Measurements from ENCODE around the gene SEC61G. TPM values are rescaled to one million over a fixed set of nuclear protein-coding genes. Genes with fewer than 3 reads are reported as not detected.
A peak's percentile ranks its signal among the peaks of the same experiment; 100 is the strongest.

Gene SEC61G
- total RNA-seq, 1 experiment from 2014 or later, result 208 TPM

DNA sequence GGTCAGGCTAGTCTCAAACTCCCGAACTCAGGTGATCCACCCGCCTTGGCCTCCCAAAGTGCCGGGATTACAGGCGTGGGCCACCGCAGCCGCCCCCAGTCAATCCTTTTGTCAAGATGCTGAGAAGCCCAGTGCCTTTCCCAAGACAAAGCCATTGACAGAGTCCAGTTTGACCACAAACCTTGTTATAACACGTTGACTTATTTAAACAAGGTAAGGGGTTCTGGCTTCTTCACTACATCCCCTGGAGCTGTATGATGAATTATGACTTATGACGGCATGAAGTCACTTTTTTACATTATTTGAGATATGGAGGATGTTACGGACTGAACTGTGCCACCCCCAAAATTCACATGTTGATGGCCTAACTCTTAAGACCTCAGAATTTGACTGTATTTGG lies 5.8 kb upstream of the SEC61G start:
- POLR2A ChIA-PET, result no interaction called here

DNA sequence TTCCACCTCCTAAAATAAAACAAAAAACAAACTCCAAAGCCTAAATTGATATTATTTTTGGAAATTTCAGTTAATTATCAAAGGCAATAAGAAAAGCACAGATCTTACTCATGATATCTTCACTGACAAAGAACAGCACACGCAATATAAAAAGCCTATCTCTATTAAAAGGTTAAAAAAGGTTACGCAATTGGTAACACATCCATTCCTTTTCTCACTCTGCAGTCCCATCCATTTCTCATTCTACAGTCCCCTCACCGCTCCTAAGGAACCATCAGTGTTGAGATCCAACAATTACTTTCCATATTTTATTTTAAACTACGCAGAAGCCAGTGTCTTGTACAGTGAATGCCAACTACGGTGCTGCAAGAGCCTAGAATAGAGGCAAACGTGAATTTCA lies 1.3 kb downstream of the SEC61G start:
- Mint-ChIP-seq H3K4me3 (peak overlapping the region; percentile 100), H3K36me3 (peaks cover 25% of the 10 kb centered on the region), H3K4me1 (peaks cover 17% of the 10 kb centered on the region), H3K27ac (peak overlapping the region; percentile 23; the same call in 1 of the 2 replicates), H3K27me3 (ENCODE audit: low read depth) (no peaks in the 10 kb centered on the region), H3K9me3 (no peaks in the 10 kb centered on the region)
- no peak for DNase-seq (ENCODE audit: low spot score)
- TF ChIP-seq ZNF396 (CRISPR knock-in tag; IDR thresholded peaks at IDR 0.05; ENCODE audit: borderline replicate concordance), result no peak
- ChIA-PET POLR2A (no interaction called here), CTCF (no interaction called here)
- no peak for ATAC-seq

More for the DNA sequence above, 5.8 kb upstream of the SEC61G start:
- H3K4me3 Mint-ChIP-seq, result no peak overlapping the region
- H3K27ac Mint-ChIP-seq, result no peak overlapping the region
- CTCF ChIA-PET, result no interaction called here
- DNase-seq (ENCODE audit: low spot score) (no peak), ATAC-seq (no peak)
- peaks cover 17% of the 10 kb centered on the region for H3K4me1 Mint-ChIP-seq
- TF ChIP-seq, protein P1, sequence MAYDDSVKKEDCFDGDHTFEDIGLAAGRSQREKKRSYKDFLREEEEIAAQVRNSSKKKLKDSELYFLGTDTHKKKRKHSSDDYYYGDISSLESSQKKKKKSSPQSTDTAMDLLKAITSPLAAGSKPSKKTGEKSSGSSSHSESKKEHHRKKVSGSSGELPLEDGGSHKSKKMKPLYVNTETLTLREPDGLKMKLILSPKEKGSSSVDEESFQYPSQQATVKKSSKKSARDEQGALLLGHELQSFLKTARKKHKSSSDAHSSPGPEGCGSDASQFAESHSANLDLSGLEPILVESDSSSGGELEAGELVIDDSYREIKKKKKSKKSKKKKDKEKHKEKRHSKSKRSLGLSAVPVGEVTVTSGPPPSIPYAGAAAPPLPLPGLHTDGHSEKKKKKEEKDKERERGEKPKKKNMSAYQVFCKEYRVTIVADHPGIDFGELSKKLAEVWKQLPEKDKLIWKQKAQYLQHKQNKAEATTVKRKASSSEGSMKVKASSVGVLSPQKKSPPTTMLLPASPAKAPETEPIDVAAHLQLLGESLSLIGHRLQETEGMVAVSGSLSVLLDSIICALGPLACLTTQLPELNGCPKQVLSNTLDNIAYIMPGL (CRISPR knock-in tag; IDR thresholded peaks at IDR 0.05), result no peak
- TF ChIP-seq PRRX2 (CRISPR knock-in tag; IDR thresholded peaks at IDR 0.05) (no peak), GRHL2 (CRISPR knock-in tag; IDR thresholded peaks at IDR 0.05; ENCODE audit: insufficient replicate concordance, severe bottlenecking) (no peak), ZNF121 (CRISPR knock-in tag; IDR thresholded peaks at IDR 0.05) (no peak)
- H3K27me3 Mint-ChIP-seq (ENCODE audit: low read depth), result no peaks in the 10 kb centered on the region
- no peaks in the 10 kb centered on the region for H3K36me3 Mint-ChIP-seq
- H3K9me3 Mint-ChIP-seq, result no peaks in the 10 kb centered on the region

DNA sequence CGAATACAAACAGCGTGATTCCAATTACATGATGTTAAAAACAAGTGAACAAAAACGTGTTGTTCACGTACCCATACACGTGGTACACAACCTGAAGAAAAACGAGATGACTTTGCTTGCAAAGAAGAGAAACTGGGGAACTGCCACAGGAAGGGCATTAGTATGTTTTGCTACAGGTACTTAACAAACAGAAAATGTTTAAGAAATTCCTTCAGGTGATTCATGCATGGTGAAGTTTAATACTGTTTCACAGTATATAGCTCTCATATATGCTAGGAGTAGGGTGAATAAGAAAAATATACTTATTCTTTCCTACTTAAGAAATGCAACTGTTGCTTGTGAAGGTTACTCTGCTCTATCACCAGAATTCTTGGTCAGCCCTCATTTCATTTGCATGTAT lies 9.8 kb downstream of the SEC61G start:
- POLR2A ChIA-PET, result no interaction called here
- no peak for TF ChIP-seq TEAD4 (CRISPR knock-in tag; IDR thresholded peaks at IDR 0.05)
- no peak for TF ChIP-seq OVOL2 (CRISPR knock-in tag; IDR thresholded peaks at IDR 0.05; ENCODE audit: borderline replicate concordance)
- TF ChIP-seq FOXK1 (CRISPR knock-in tag; IDR thresholded peaks at IDR 0.05), result no peak
- TF ChIP-seq, protein P2, sequence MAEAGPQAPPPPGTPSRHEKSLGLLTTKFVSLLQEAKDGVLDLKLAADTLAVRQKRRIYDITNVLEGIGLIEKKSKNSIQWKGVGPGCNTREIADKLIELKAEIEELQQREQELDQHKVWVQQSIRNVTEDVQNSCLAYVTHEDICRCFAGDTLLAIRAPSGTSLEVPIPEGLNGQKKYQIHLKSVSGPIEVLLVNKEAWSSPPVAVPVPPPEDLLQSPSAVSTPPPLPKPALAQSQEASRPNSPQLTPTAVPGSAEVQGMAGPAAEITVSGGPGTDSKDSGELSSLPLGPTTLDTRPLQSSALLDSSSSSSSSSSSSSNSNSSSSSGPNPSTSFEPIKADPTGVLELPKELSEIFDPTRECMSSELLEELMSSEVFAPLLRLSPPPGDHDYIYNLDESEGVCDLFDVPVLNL (CRISPR knock-in tag; IDR thresholded peaks at IDR 0.05; ENCODE audit: borderline replicate concordance, low read depth), result no peak
- no peak for TF ChIP-seq NR3C1 (CRISPR knock-in tag; conservative IDR thresholded peaks at IDR 0.05; ENCODE audit: low read depth)
- TF ChIP-seq ZNF219 (CRISPR knock-in tag; IDR thresholded peaks at IDR 0.05; ENCODE audit: borderline replicate concordance), result no peak
- no peak for TF ChIP-seq ELF4 (CRISPR knock-in tag; IDR thresholded peaks at IDR 0.05; ENCODE audit: low read depth)
- TF ChIP-seq, protein P3, sequence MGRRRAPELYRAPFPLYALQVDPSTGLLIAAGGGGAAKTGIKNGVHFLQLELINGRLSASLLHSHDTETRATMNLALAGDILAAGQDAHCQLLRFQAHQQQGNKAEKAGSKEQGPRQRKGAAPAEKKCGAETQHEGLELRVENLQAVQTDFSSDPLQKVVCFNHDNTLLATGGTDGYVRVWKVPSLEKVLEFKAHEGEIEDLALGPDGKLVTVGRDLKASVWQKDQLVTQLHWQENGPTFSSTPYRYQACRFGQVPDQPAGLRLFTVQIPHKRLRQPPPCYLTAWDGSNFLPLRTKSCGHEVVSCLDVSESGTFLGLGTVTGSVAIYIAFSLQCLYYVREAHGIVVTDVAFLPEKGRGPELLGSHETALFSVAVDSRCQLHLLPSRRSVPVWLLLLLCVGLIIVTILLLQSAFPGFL (CRISPR knock-in tag; IDR thresholded peaks at IDR 0.05; ENCODE audit: borderline replicate concordance), result no peak
- TF ChIP-seq, protein P4, sequence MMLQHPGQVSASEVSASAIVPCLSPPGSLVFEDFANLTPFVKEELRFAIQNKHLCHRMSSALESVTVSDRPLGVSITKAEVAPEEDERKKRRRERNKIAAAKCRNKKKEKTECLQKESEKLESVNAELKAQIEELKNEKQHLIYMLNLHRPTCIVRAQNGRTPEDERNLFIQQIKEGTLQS (CRISPR knock-in tag; conservative IDR thresholded peaks at IDR 0.05), result no peak
- TF ChIP-seq, protein P5, sequence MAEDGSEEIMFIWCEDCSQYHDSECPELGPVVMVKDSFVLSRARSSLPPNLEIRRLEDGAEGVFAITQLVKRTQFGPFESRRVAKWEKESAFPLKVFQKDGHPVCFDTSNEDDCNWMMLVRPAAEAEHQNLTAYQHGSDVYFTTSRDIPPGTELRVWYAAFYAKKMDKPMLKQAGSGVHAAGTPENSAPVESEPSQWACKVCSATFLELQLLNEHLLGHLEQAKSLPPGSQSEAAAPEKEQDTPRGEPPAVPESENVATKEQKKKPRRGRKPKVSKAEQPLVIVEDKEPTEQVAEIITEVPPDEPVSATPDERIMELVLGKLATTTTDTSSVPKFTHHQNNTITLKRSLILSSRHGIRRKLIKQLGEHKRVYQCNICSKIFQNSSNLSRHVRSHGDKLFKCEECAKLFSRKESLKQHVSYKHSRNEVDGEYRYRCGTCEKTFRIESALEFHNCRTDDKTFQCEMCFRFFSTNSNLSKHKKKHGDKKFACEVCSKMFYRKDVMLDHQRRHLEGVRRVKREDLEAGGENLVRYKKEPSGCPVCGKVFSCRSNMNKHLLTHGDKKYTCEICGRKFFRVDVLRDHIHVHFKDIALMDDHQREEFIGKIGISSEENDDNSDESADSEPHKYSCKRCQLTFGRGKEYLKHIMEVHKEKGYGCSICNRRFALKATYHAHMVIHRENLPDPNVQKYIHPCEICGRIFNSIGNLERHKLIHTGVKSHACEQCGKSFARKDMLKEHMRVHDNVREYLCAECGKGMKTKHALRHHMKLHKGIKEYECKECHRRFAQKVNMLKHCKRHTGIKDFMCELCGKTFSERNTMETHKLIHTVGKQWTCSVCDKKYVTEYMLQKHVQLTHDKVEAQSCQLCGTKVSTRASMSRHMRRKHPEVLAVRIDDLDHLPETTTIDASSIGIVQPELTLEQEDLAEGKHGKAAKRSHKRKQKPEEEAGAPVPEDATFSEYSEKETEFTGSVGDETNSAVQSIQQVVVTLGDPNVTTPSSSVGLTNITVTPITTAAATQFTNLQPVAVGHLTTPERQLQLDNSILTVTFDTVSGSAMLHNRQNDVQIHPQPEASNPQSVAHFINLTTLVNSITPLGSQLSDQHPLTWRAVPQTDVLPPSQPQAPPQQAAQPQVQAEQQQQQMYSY (CRISPR knock-in tag; IDR thresholded peaks at IDR 0.05), result no peak
- TF ChIP-seq ZNF416 (CRISPR knock-in tag; IDR thresholded peaks at IDR 0.05), result no peak
- TF ChIP-seq EMX1 (CRISPR knock-in tag; IDR thresholded peaks at IDR 0.05), result no peak
- no peak for TF ChIP-seq NFYB (CRISPR knock-in tag; conservative IDR thresholded peaks at IDR 0.05; ENCODE audit: low read depth)
- no peak for TF ChIP-seq NR2C2 (CRISPR knock-in tag; IDR thresholded peaks at IDR 0.05)
- TF ChIP-seq ZBTB21 (CRISPR knock-in tag; IDR thresholded peaks at IDR 0.05; ENCODE audit: borderline replicate concordance), result no peak
- TF ChIP-seq, protein P6, sequence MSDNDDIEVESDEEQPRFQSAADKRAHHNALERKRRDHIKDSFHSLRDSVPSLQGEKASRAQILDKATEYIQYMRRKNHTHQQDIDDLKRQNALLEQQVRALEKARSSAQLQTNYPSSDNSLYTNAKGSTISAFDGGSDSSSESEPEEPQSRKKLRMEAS (CRISPR knock-in tag; IDR thresholded peaks at IDR 0.05), result no peak
- TF ChIP-seq, protein P7, sequence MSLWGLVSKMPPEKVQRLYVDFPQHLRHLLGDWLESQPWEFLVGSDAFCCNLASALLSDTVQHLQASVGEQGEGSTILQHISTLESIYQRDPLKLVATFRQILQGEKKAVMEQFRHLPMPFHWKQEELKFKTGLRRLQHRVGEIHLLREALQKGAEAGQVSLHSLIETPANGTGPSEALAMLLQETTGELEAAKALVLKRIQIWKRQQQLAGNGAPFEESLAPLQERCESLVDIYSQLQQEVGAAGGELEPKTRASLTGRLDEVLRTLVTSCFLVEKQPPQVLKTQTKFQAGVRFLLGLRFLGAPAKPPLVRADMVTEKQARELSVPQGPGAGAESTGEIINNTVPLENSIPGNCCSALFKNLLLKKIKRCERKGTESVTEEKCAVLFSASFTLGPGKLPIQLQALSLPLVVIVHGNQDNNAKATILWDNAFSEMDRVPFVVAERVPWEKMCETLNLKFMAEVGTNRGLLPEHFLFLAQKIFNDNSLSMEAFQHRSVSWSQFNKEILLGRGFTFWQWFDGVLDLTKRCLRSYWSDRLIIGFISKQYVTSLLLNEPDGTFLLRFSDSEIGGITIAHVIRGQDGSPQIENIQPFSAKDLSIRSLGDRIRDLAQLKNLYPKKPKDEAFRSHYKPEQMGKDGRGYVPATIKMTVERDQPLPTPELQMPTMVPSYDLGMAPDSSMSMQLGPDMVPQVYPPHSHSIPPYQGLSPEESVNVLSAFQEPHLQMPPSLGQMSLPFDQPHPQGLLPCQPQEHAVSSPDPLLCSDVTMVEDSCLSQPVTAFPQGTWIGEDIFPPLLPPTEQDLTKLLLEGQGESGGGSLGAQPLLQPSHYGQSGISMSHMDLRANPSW (CRISPR knock-in tag; conservative IDR thresholded peaks at IDR 0.05; ENCODE audit: low read depth), result no peak
- no peak for TF ChIP-seq GTF2I (CRISPR knock-in tag; conservative IDR thresholded peaks at IDR 0.05)

More for the DNA sequence above, 9.8 kb downstream of the SEC61G start:
- DNase-seq (ENCODE audit: low spot score) (no peak), ATAC-seq (no peak)
- CTCF ChIA-PET, result no interaction called here
- Mint-ChIP-seq H3K27me3 (ENCODE audit: low read depth) (no peaks in the 10 kb centered on the region), H3K4me1 (peaks cover 8% of the 10 kb centered on the region), H3K36me3 (peaks cover 57% of the 10 kb centered on the region), H3K9me3 (no peaks in the 10 kb centered on the region), H3K27ac (no peak overlapping the region), H3K4me3 (no peak overlapping the region)

All from WTC11 (cell line).